ENCODE results near the gene PDPR. TPM values are rescaled to one million over a fixed set of nuclear protein-coding genes. Genes with fewer than 3 reads are reported as not detected.
A peak's percentile ranks its signal among the peaks of the same experiment; 100 is the strongest.
"Not testable (repeated sequence)": the region's sequence is repeated elsewhere in the genome, so short reads cannot be mapped to it uniquely, and the experiment has no call there.

Gene PDPR
- 20.1 TPM for total RNA-seq
- long read RNA-seq, partial matches to known transcripts, result 3 of 13 reads
- long read RNA-seq, other reads (novel, unspliced or antisense), result 10 of 13 reads

GRCh38 chr16:70113982-70114826, at the start of gene PDPR:
Gene PDPR (plus strand): TSS chr16:70114332. CDS start chr16:70120493, 6,161 bp downstream.
- peak within 1 kb of the TSS; percentile 74 for H3K4me3 ChIP-seq
- H3K9me3 ChIP-seq; H3K4me1 ChIP-seq; H3K27me3 ChIP-seq (ENCODE audit: low read depth); H3K36me3 ChIP-seq; intact Hi-C loops (cut with DNase I): not testable (repeated sequence)
- peak within 1 kb of the TSS; percentile 67 for H3K27ac ChIP-seq
- ATAC-seq (peak; percentile 99), DNase-seq (peak; percentile 98)

DNA sequence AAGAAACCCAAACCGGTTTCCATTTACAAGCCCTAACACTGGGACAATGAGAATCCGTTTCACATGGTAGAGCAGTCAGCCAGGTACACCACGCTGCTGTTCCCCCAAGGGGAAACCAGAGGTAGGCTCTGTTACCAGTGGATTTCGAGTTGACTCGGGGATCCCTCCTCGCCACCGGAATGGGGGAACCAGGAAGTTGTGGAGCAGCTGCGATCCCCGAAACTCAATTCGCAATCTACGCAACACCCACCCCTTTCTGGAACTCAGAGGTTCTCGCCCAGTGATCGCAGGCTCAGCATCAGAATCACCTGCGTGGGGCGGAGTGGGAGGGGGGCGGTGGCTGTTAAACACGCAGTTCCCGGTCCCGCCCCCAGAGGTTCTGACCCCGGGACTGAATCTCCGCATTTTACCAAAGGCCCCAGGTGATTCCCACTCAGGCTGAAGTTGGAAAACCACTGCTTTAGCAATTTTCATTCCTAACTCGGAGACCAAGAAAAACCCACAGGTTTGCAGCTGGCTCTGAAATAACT, 49.2 kb upstream of the PDPR start:
- ATAC-seq, result peak; percentile 70 to 71
- Histone ChIP-seq H3K27ac (peak overlapping the region; percentile 81), H3K4me3 (peak overlapping the region; percentile 63), H3K4me1 (peaks cover 15% of the 10 kb centered on the region)
- intact Hi-C loops (cut with DNase I); H3K9me3 ChIP-seq; H3K36me3 ChIP-seq; H3K27me3 ChIP-seq (ENCODE audit: low read depth): not testable (repeated sequence)
- DNase-seq, result peak; percentile 73

GRCh38 chr16:70065376-70065745, 48.8 kb upstream of the PDPR start:
- peak; percentile 64 to 77 for ATAC-seq
- peak overlapping the region; percentile 81 for H3K27ac ChIP-seq
- H3K36me3 ChIP-seq; intact Hi-C loops (cut with DNase I); DNase-seq; H3K9me3 ChIP-seq; H3K27me3 ChIP-seq (ENCODE audit: low read depth): not testable (repeated sequence)
- peaks cover 15% of the 10 kb centered on the region for H3K4me1 ChIP-seq
- peak overlapping the region; percentile 63 for H3K4me3 ChIP-seq

DNA sequence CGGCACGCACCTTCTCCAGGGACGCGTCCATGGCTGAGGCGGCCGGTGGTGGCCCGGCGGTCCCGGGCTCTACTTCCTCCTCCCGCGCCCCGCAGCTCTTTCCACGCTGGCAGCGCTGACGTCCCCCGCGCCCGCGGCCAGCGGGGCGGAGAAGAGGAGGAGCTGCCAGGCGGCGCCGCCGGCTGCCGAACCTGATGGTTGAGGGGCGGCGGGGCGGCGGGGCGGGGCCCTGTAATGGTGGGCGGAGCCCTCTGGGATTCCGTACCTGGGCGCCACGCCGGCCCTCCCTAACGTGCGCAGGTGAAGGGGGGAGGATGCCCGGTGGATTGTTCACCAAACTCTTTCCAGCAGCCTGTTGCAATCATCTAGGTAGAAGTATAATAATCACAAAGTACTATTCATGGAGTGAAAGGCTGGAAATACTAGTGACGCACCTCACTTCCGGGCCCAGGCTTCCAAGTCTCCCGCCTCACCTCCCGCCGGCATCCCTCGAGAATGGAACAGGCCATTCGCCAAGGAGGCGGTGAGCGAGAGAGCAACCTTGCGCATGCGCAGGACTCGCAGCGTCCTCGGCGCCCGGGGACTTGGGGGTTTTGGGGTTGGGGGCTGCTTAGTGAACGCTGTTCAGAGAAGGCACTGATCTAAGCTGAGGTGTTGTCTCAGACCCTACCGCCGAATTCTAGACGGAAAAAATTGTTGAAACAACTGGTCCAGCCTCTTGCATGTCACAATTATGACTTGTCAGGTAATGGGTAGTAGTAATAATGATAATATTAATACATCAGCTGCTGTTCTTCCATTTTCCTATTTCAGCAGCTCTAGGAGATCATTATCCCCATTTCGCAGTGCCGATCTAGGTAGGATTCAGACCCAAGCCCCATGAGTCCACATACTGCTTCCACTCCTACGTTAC, 48.1 kb upstream of the PDPR start:
- intact Hi-C loops (cut with DNase I); H3K27me3 ChIP-seq (ENCODE audit: low read depth); H3K36me3 ChIP-seq; H3K9me3 ChIP-seq: not testable (repeated sequence)
- ATAC-seq, result peak; percentile 98
- Histone ChIP-seq H3K4me3 (peak overlapping the region; percentile 63), H3K4me1 (peaks cover 15% of the 10 kb centered on the region), H3K27ac (peak overlapping the region; percentile 81)
- peak; percentile 95 for DNase-seq

GRCh38 chr16:70066751-70067150, 47.4 kb upstream of the PDPR start:
- H3K36me3 ChIP-seq; DNase-seq; H3K27me3 ChIP-seq (ENCODE audit: low read depth); intact Hi-C loops (cut with DNase I); H3K9me3 ChIP-seq; H3K27ac ChIP-seq: not testable (repeated sequence)
- Histone ChIP-seq H3K4me1 (peaks cover 15% of the 10 kb centered on the region), H3K4me3 (peak overlapping the region; percentile 63)
- ATAC-seq, result peak in 1 of 2 donors; percentile 20

- DNase-seq; H3K36me3 ChIP-seq; H3K27ac ChIP-seq; ATAC-seq; H3K27me3 ChIP-seq (ENCODE audit: low read depth); H3K4me3 ChIP-seq; intact Hi-C loops (cut with DNase I); H3K9me3 ChIP-seq; H3K4me1 ChIP-seq: not testable (repeated sequence)
These were observed 35.1 kb upstream of the PDPR start for GRCh38 chr16:70079081-70079480.

DNA sequence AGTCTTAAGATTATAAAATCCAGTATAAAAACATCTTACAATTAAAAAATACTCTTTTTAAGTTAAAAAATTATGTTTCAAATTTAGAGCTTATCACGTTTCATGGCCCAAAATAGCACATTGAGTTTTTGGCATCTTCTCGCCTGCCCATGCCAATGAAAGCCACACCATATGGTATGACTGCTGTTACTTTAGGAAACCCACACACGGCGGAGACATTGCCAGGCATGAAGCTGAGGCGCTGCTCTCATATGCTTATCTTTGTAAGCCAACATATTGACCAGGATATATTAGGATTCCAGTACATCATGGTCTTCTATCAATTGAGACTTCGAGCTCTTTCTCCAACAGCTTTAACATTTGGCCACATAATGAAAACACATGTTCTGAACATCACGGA, 32.9 kb upstream of the PDPR start:
- H3K27me3 ChIP-seq (ENCODE audit: low read depth); ATAC-seq; H3K36me3 ChIP-seq; H3K9me3 ChIP-seq; H3K4me3 ChIP-seq; H3K4me1 ChIP-seq; intact Hi-C loops (cut with DNase I); DNase-seq; H3K27ac ChIP-seq: not testable (repeated sequence)

DNA sequence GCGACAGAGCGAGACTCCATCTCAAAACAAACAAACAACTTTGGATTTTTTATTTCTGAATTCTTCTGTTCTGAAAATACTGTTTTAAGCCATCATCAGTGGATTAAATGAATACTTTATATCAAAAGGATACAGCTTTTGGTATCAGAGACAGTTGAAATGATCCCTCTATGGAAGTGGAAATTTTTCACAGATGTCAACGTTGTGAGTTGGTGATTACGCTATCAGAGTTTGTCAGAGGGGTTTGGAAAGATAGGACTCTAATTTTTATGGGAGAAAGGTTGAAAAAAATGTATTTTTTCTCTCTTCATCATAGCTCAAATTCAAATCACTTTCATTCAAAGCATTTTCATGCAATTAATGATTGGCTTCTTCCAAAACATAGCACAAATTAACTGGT, 30.2 kb upstream of the PDPR start:
- ATAC-seq; H3K27me3 ChIP-seq (ENCODE audit: low read depth); H3K36me3 ChIP-seq; H3K9me3 ChIP-seq; H3K4me3 ChIP-seq; H3K27ac ChIP-seq; DNase-seq; H3K4me1 ChIP-seq; intact Hi-C loops (cut with DNase I): not testable (repeated sequence)

- H3K4me3 ChIP-seq; H3K4me1 ChIP-seq; H3K9me3 ChIP-seq; intact Hi-C loops (cut with DNase I); H3K27ac ChIP-seq; ATAC-seq; DNase-seq; H3K36me3 ChIP-seq; H3K27me3 ChIP-seq (ENCODE audit: low read depth): not testable (repeated sequence)
These were observed 26.0 kb upstream of the PDPR start for GRCh38 chr16:70088160-70088559.

DNA sequence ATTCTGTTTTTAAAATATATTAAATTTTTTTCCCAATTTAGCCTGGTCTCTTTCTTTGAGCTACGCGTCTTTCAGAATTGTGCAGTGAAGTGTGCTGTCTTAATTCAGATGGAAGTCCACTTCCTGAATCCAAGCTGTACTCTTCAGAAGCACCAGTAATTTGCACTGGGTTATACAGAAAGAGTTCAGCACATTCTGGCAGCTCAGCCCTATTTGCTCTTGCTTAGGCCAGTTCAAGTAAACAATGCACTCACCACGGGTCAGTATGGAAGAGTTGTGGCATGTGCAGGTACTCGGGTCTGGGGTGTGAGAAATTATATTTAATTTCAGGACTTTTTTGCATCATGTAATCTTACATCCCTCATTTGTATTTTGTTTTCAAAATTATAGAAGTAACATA, 25.3 kb upstream of the PDPR start:
- H3K4me3 ChIP-seq; ATAC-seq; DNase-seq; H3K4me1 ChIP-seq; H3K9me3 ChIP-seq; H3K27ac ChIP-seq; H3K27me3 ChIP-seq (ENCODE audit: low read depth); H3K36me3 ChIP-seq; intact Hi-C loops (cut with DNase I): not testable (repeated sequence)

GRCh38 chr16:70089289-70089688, 24.8 kb upstream of the PDPR start:
- H3K27ac ChIP-seq; intact Hi-C loops (cut with DNase I): not testable (repeated sequence)

DNA sequence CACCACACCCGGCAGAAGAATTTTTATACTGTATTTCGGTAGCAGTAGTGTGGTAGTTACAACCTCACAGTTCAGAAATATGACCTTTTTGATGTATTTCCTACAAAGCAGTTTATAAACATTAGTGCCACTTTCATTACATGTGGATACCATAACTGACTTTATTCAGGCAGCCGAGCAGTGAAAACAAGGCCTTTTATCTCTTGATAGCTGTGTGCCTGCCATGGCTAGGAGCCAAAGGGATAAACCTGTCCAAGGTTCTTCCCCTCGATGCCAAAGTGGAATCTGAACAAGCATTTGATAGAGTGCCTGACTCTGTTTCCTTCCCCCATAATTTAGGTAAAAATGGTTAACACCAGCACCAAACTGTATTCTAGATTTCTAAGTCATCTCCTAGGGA, 23.0 kb upstream of the PDPR start:
- H3K27ac ChIP-seq; ATAC-seq; DNase-seq; H3K9me3 ChIP-seq; H3K4me3 ChIP-seq; H3K27me3 ChIP-seq (ENCODE audit: low read depth); H3K36me3 ChIP-seq; H3K4me1 ChIP-seq; intact Hi-C loops (cut with DNase I): not testable (repeated sequence)

More at GRCh38 chr16:70089289-70089688, 24.8 kb upstream of the PDPR start:
- ATAC-seq; H3K4me3 ChIP-seq; H3K27me3 ChIP-seq (ENCODE audit: low read depth); H3K36me3 ChIP-seq; DNase-seq; H3K9me3 ChIP-seq; H3K4me1 ChIP-seq: not testable (repeated sequence)

- H3K4me3 ChIP-seq; H3K27me3 ChIP-seq (ENCODE audit: low read depth); H3K9me3 ChIP-seq; H3K27ac ChIP-seq; ATAC-seq; intact Hi-C loops (cut with DNase I); H3K4me1 ChIP-seq; H3K36me3 ChIP-seq; DNase-seq: not testable (repeated sequence)
These were observed 20.0 kb upstream of the PDPR start for GRCh38 chr16:70094096-70094495.
